NCI-H146 (cell line): ENCODE data around the gene ST3GAL4.
A peak's percentile ranks its signal among the peaks of the same experiment; 100 is the strongest.

Experiments used
- DNase-seq: peaks from one replicate; lab custom pipeline; 2025; lab: John Stamatoyannopoulos, UW

Gene ST3GAL4

DNA sequence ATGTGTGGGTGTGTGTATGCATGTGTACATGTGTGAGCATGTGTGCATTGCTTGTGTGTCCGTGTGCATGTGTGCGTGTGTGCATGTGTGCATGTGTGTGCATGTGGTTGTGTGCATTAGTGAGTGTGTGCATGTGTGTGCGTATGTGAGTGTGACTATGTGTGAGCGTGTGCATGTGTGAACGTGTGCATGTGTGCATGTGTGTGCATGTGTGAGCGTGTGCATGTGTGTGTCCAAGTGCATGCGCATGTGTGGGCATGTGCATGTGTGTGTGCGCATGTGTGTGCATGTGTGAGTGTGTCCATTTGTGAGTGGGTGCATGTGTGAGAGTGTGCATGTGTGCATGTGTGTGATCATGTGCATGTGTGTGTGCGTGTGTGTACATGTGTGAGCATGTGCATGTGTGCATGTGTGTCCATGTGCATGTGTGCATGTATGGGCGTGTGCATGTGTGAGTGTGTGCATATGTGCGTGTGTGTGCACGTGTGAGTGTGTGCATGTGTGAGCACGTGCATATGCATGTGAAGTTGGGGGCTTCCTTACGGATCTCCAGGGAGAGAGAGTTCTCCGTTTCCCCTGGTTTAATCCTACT, 95.8 kb downstream of the ST3GAL4 start:
- DNase-seq: no peak

DNA sequence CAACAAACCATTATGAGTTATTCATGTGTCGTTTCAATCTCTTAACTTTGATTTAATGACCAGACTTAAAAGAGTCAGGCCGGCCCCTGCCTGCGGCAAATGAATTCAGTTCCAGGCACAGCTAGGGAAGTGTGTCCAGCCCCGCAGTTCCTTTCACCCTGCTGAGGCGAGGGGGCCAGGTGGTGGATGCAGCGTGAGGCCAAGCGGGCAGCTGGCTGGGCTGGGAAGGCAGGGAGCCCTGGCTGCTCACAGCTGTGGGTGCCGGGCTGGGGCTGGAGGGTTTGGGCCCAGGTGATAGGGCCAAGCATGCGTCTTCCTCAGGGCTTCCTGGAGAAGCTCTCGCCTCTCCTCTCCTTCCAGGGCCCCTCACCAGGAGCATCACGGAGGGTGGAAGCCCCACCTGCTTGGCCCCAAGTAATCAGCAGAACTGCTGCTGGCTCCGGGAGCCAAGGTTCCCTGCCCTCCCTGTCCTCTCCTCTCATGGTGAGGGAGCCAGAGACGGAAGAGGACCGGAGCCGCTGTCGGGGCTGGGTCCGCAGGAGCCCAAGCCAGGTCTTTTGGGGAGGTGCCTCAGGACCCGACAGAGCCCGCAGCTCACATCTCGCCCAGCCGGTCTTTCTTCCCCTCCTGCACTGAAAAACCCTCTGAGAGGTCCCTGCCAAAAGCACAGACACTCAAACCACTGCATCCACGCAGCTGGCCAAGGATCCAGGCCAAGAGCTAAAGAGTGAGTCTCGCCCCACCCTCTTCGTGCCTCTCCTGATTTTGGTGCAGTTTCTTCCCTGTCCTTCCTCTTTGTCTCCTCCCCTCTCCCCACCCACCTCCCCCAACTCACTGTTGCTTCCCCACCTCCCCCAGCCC, 97.0 kb downstream of the ST3GAL4 start:
- peak; percentile 15 for DNase-seq

DNA sequence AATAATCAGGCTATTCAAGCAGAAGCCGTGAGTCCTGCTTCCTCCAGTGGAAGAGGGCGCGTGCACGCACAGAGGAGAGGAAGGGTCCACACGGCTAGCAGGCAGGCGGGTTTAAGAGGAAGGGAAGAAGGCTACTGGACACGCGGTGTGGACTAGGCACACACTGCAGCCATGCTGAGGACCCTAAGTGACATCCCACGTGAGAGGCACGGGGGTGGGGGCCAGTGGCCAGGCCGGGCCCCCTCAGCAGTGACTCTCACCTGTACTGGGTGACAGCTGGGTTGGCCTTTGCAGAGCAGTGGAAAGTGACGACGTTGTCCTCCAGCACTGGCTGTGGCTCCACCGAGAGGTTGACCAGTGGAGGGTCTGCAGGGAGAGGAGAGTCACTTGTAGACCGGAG, 100.6 kb downstream of the ST3GAL4 start:
- DNase-seq: no peak

DNA sequence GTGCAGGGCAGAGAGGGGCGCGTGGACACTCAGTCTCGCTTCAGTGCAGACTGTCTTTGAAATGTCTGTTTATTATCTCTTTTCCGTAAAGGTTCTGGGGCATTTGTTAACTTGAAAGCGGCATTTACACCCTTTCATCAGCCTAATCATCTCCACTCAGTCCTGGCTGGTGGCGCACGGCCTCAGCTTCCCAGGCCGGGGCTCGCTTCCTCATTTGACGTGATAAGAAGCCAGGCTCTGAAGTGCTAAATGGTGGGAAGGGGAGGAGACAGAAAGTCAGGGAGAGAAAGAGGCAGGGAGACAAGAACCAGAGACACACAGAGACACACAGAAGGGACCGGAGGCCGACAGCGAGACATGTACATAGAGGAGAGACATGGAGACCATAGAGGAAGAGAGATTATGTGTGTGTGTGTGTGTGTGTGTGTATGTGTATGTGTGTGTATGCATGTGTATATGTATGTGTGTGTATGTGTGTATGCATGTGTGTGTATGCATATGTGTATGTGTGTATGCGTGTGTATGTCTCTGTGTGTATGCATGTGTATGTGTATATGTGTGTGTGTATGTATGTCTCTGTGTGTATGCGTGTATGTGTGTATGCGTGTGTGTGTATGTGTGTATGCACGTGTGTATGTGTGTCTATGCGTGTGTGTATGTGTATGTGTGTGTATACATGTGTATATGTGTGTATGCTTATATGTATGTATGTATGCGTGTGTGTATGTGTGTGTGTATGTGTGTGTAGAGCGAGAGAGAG, 101.5 kb downstream of the ST3GAL4 start:
- no peak for DNase-seq

DNA sequence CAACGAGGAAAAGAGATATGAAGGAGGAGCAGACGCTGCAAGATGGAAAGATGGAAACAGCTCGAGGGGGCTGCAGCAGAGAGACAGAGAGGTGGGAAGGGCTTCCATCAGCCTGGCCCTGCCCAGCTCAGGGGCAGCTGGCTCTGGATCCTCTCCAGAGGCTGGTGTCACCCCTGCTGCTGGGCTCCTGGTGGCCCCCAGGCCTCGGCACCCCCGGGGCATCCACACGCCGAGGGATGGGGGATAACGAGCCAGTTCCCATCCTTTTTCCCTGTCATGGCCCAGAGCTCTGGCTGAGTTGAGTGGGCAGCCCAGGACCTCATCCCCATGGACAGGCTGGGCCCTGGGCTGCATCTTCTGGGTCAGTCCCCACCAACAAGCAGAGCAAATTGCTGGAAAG, 102.3 kb downstream of the ST3GAL4 start:
- DNase-seq: no peak

DNA sequence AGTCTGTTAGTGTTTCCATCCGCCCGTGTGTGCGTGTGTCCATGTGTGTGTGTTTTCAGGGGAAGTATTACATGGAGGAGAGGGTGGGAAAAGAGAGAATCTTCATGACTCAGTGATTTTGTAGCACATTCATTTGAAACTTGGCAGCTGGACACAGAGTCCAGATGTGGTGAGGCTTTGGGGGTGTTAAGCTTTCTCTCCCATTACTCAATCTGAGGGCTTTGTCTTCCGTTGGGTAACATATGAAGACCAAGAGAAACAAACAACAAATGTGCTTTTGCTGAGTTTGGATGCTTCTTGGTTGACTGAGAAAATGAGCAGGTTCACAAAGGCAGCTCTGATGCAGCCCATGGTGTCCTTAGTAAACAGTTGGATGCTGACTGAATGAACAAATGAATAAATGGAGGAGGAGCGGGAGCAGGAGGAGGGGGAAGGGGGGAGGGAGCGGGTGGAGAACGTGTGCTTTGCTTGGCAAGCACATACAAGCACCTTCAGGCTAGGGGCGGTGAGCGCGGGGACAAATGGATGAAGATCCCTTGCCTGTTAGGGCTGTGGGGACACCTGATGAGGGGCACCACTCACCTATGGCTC, 104.3 kb downstream of the ST3GAL4 start:
- DNase-seq: no peak

DNA sequence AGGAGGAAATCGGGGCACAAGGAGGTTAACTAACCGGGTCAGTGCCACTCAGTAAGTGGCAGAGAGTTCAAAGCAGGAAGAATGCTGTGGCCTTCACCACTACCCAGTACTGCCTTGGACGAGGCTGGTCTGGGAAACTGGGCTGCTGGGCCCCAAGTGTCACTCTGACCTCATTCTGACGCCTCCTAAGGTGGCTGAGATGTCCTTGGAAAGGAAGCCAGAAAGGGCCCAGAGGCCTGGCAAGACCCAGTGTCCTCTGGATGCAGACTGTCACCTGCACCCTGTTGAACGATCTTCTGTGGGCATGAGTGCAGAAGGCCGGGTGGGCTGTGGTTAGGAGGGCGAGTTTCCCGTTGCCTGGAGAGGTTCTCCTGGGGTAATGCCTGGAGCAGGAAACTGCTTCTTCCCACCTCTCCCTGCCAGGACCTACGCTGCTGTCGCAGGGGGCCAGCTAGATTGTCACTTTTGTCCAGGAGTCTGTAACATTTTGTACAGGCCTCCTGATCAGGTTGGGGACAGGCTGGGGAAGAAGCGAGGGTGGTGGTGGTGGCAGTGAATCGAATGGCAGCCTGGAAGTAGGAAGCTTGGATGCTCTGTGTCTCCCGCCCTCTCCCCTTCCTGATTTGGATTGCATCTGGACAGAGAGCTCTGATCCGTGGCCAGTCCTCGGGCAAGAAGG, 105.1 kb downstream of the ST3GAL4 start:
- no peak for DNase-seq

DNA sequence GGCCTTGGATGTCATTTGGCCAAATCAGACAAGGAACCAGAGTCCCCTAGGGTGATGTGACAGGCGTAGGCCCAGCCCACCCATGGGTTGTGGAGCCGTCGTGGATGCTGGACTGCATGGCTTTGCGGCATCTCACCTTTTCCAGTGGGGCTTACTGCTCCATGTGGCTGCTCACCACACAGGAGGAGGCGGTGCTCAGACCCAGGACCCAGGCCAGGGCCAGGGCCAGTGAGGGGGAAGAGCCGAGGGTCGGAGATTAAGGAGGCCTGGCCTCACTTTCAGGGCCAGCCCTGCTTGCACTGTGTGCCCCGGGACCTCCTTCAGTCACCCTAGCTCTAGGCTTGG, 105.6 kb downstream of the ST3GAL4 start:
- DNase-seq: no peak

DNA sequence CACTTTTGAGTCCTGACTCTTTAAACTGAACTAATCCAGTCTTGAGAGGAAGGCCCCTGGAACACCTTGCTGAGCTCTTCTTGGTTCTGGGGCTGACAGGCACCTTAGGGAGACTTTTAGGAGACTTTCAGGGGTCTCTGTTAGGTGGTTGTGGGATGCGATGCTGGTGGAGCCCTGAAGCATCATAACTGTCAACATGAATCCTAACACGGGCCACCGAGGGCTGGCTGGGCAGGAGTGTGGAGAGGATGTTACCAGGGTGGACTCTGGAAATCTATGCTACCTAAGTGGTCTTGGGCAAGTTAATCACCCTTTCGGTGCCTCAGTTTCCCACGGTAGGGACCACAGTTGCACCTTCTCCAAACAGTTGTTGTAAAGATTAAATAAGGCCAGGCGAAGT, 106.5 kb downstream of the ST3GAL4 start:
- DNase-seq: no peak

DNA sequence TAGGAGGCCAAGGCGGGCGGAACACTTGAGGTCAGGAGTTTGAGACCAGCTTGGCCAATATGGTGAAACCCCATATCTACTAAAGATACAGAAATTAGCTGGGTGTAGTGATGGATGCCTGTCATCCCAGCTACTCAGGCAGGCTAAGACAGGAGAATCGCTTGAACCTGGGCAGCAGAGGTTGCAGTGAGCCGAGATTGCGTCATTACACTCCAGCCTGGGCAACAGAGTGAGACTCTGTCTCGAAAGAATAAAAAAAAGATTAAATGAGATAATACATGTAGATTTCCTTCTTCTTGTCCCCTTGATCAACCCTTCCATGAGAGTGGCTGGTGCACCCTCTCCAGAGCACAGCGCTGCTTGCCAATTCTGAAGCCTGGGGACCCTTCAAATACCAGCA, 106.9 kb downstream of the ST3GAL4 start:
- no peak for DNase-seq
